Amniotic stem cell (primary cell): Measurements from ENCODE around the gene BAZ1B.
"Not testable (repeated sequence)": the region's sequence is repeated elsewhere in the genome, so short reads cannot be mapped to it uniquely, and the experiment has no call there.

Source experiments
- DNase-seq: peaks from one replicate; lab custom pipeline; 2025; lab: John Stamatoyannopoulos, UW

BAZ1B gene

GRCh38 chr7:73442903-73443500, 79.1 kb downstream of the BAZ1B start:
- no peak for DNase-seq

- DNase-seq, result no peak
These were observed 79.7 kb downstream of the BAZ1B start for GRCh38 chr7:73442222-73442902.

- no peak for DNase-seq
These were observed 82.7 kb downstream of the BAZ1B start for GRCh38 chr7:73439410-73439704.

GRCh38 chr7:73438547-73439409, 83.3 kb downstream of the BAZ1B start:
- no peak for DNase-seq

GRCh38 chr7:73437621-73438416, 84.3 kb downstream of the BAZ1B start:
- DNase-seq, result no peak

GRCh38 chr7:73437091-73437490, 85.0 kb downstream of the BAZ1B start:
- DNase-seq, result no peak

GRCh38 chr7:73436031-73436929, 85.8 kb downstream of the BAZ1B start:
- DNase-seq, result no peak

GRCh38 chr7:73435471-73436009, 86.6 kb downstream of the BAZ1B start:
- DNase-seq, result no peak

- DNase-seq, result no peak
These were observed 87.4 kb downstream of the BAZ1B start for GRCh38 chr7:73434701-73435069.

GRCh38 chr7:73433924-73434700, 88.0 kb downstream of the BAZ1B start:
- DNase-seq, result no peak

GRCh38 chr7:73432676-73433075, 89.4 kb downstream of the BAZ1B start:
- DNase-seq, result no peak

GRCh38 chr7:73431041-73431835, 90.9 kb downstream of the BAZ1B start:
- DNase-seq, result no peak

GRCh38 chr7:73430540-73430939, 91.6 kb downstream of the BAZ1B start:
- not testable (repeated sequence) for DNase-seq

GRCh38 chr7:73429622-73430505, 92.2 kb downstream of the BAZ1B start:
- no peak for DNase-seq

- DNase-seq, result no peak
These were observed 92.9 kb downstream of the BAZ1B start for GRCh38 chr7:73429215-73429614.

- no peak for DNase-seq
These were observed 93.9 kb downstream of the BAZ1B start for GRCh38 chr7:73427902-73428787.

- DNase-seq, result no peak
These were observed 96.1 kb downstream of the BAZ1B start for GRCh38 chr7:73426016-73426415.
